GM12878 (cell line): ENCODE data around the gene SSBP2. TPM values are rescaled to one million over a fixed set of nuclear protein-coding genes. Genes with fewer than 3 reads are reported as not detected.

ENCODE experiments used
- ATAC-seq: fragments of 200-7000 bp; cut with Tn5 transposase; 3 replicates; pipeline ENCODE4 v1.9.1; 2020; ENCODE audit warnings: mild to moderate bottlenecking, moderate library complexity
- BruUV-seq: library from RNA; stranded (reverse); fragments of 400-500 nt; replicated peaks from 2 replicates; lab custom pipeline; 2021; lab: Mats Ljungman, UMichigan
- CTCF ChIA-PET: fragments of 300-600 bp; sonication (Branson Sonifier 250); formaldehyde crosslinking; extraction: SDS; loops from one replicate; lab custom pipeline; 2021; ENCODE audit warnings: inconsistent platforms; lab: Yijun Ruan, JAX
- POLR2A ChIA-PET: fragments of 350-600 bp; formaldehyde crosslinking; extraction: SDS; loops from one replicate; lab custom pipeline; 2021; ENCODE audit warnings: inconsistent platforms; lab: Charles Lee
- RAD21 ChIA-PET: fragments of 300-600 bp; sonication (Branson Sonifier 250); formaldehyde crosslinking; loops from one replicate; lab custom pipeline; 2023; ENCODE audit warnings: antibody characterized with exemption; ENCODE audit not compliant: unreplicated experiment; lab: Charles Lee
- SMC1A ChIA-PET: fragments of 300-600 bp; sonication (Branson Sonifier 250); formaldehyde crosslinking; loops from one replicate; lab custom pipeline; 2023; ENCODE audit not compliant: unreplicated experiment, uncharacterized antibody; lab: Charles Lee
- DNase-seq: peaks from one replicate; pipeline ENCODE4 v3.0.0-alpha.2; 2011; ENCODE audit warnings: low read depth, low spot score
- FAIRE-seq: peaks from 3 replicates; lab custom pipeline; 2011; peaks lifted over from hg19 to GRCh38; lab: Jason Lieb, UNC
- H2AFZ ChIP-seq: 2 replicates; pipeline ENCODE4 v1.6.0; 2011; ENCODE audit warnings: low read depth, low read length, control low read depth; ENCODE audit not compliant: control insufficient read depth
- H3K27ac ChIP-seq: 2 replicates; pipeline ENCODE4 v1.5.1; 2011; ENCODE audit warnings: control low read depth; ENCODE audit not compliant: control insufficient read depth, insufficient read depth
- H3K27me3 ChIP-seq, 2 experiments: replicated peaks in 1 of 2; 2 replicates each; pipeline versions ENCODE4 v1.6.0 to v1.6.1; 2011; ENCODE audit warnings: low read length in 1 of 2; ENCODE audit not compliant: control insufficient read depth in 2 of 2, insufficient read depth in 2 of 2
- H3K36me3 ChIP-seq, 2 experiments: 2 replicates each; pipeline ENCODE4 v1.5.1; 2011; ENCODE audit warnings: low read length in 1 of 2; ENCODE audit not compliant: control insufficient read depth in 2 of 2, insufficient read depth in 2 of 2
- H3K4me1 ChIP-seq: 2 replicates; pipeline ENCODE4 v1.6.1; 2011; ENCODE audit warnings: mild to moderate bottlenecking, low read length, moderate library complexity, mixed read lengths; ENCODE audit not compliant: control insufficient read depth, insufficient read depth
- H3K4me2 ChIP-seq: 2 replicates; pipeline ENCODE4 v1.6.0; 2011; ENCODE audit warnings: control low read depth; ENCODE audit not compliant: control insufficient read depth, insufficient read depth
- H3K4me3 ChIP-seq: fragments of 200-600 bp; sonication (generic); 2 replicates; pipeline ENCODE4 v1.5.1; 2016
- H3K79me2 ChIP-seq: 2 replicates; pipeline ENCODE4 v1.6.0; 2011; ENCODE audit warnings: low read length; ENCODE audit not compliant: control insufficient read depth, insufficient read depth
- H3K9ac ChIP-seq: 2 replicates; pipeline ENCODE4 v1.8.0; 2011; ENCODE audit warnings: low read length, control low read depth, mixed read lengths; ENCODE audit not compliant: control insufficient read depth, insufficient read depth
- H3K9me3 ChIP-seq: replicated peaks from 3 replicates; pipeline ENCODE4 v1.5.1; 2011; ENCODE audit warnings: mild to moderate bottlenecking, low read length; ENCODE audit not compliant: control insufficient read depth, insufficient read depth
- H4K20me1 ChIP-seq: 2 replicates; pipeline ENCODE4 v1.6.0; 2011; ENCODE audit not compliant: control insufficient read depth, insufficient read depth
- BCL11A ChIP-seq: IDR thresholded peaks from 2 replicates; pipeline ENCODE4 v1.6.1; 2011; ENCODE audit warnings: low read depth, low read length
- BCLAF1 ChIP-seq: fragments of 450-650 bp; IDR thresholded peaks from 2 replicates; pipeline ENCODE4 v1.6.1; 2017; ENCODE audit warnings: antibody characterized with exemption, mild to moderate bottlenecking, moderate library complexity
- CHD1 ChIP-seq: IDR thresholded peaks from 2 replicates; pipeline ENCODE4 v1.6.1; 2012; ENCODE audit warnings: low read depth, low read length, improper control_type of control experiment
- CHD2 ChIP-seq: IDR thresholded peaks from 2 replicates; pipeline ENCODE4 v1.6.1; 2011; ENCODE audit warnings: low read depth, low read length, improper control_type of control experiment, borderline replicate concordance
- EED ChIP-seq: sonication (generic); IDR thresholded peaks from 2 replicates; pipeline ENCODE4 v1.6.1; 2016; ENCODE audit warnings: antibody characterized with exemption, low read depth
- KDM1A ChIP-seq: fragments of 200-600 bp; sonication (generic); IDR thresholded peaks from 2 replicates; pipeline ENCODE4 v1.6.1; 2016; ENCODE audit warnings: borderline replicate concordance
- MYC ChIP-seq: IDR thresholded peaks from 2 replicates; pipeline ENCODE4 v1.6.1; 2011; ENCODE audit warnings: mild to moderate bottlenecking, low read length, moderate library complexity, inconsistent platforms; ENCODE audit not compliant: insufficient read depth, insufficient replicate concordance, insufficient read length, severe bottlenecking
- PAX5 ChIP-seq: IDR thresholded peaks from 2 replicates; pipeline ENCODE4 v1.6.1; 2011; ENCODE audit warnings: low read depth, low read length, borderline replicate concordance
- WGBS: methylation state at CpG from one replicate; pipeline ENCODE4 v1.1.6; 2016; ENCODE audit warnings: low lambda C conversion rate; ENCODE audit not compliant: insufficient replicate concordance, insufficient coverage; ENCODE audit errors: missing lambda C conversion rate; 5-methylcytosine and 5-hydroxymethylcytosine counted together
- in situ Hi-C: fragments of 300-500 bp; cut with MboI; formaldehyde crosslinking; loops from 9 replicates; pipeline ENCODE4 v1.14.3; 2018; ENCODE audit warnings: mixed read lengths
- intact Hi-C: fragments of 100-400 bp; cut with micrococcal nuclease; formaldehyde crosslinking; loops from one replicate; pipeline ENCODE4 v1.14.2; 2022; ENCODE audit not compliant: unreplicated experiment
- polyA plus RNA-seq, 11 experiments: library from polyadenylated mRNA; depleted of rRNA in 4 of 11; unstranded in 6 of 11; stranded (reverse) in 5 of 11; fragments of >200 nt; fragmentation: Nextera tagmentation in 4 of 11; fragmentation: Illumina TruSeq in 1 of 11; extraction: Ambion mirVana in 4 of 11; extraction: Trizol in 1 of 11; gene quantifications; 1 replicate in 1 of 11; 2 replicates in 10 of 11; pipeline versions ENCODE4 v1.2.1 to v1.2.3, GENCODE V29; 2011 to 2016; ENCODE audit warnings: inconsistent platforms in 2 of 11, missing spikeins in 2 of 11, low read depth in 1 of 11
- total RNA-seq, 4 experiments: library from RNA; depleted of rRNA in 3 of 4; stranded (reverse); fragments of >200 nt in 3 of 4; fragmentation: Illumina TruSeq in 1 of 4; extraction: Trizol in 1 of 4; gene quantifications; 2 replicates each; pipeline versions ENCODE4 v1.2.1 to v1.2.3, GENCODE V29; 2013 to 2021

Gene SSBP2
- total and polyA plus RNA-seq, 10 of the 15 experiments (the other 5 are each of a cell fraction or from before 2014, with no cell fraction given) = 52.2 to 132 (median 110) TPM

DNA sequence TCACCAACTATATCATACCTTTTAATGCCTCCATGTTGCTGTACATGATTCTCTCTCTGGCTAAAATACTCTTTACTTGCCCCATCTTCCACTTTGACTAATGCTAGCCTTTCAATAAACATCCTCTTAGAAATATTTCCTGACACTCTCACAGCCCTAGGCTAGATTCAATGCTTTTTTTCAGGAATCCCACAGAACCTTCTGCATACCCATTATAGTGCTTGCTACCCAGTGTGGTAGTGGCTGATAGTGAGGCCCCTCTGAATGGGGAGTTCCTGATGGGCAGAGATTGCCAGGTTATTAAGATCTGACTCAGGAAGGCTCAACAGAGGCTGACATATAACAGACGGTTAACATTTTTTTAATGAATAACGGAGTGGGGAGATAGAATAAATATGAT is 11.6 kb downstream of the SSBP2 start:
- H3K79me2 ChIP-seq = peaks cover 86% of the 10 kb centered on the region
- no peak overlapping the region for H3K27ac ChIP-seq
- peak; percentile 24; the same call in 1 of the 3 replicates for ATAC-seq
- H3K4me2 ChIP-seq = no peak overlapping the region
- H4K20me1 ChIP-seq = no peaks in the 10 kb centered on the region
- intact Hi-C loops = no loop called here
- ChIA-PET SMC1A (interaction anchor here (1.7 kb wide), 1 partner anchor 15 kb away, joined by 8 read pairs; no protein-coding TSS in a partner anchor), POLR2A (interaction anchor here (1.6 kb wide), 1 partner anchor 10 kb away, joined by 3 read pairs; no protein-coding TSS in a partner anchor), RAD21 (no interaction called here), CTCF (no interaction called here)
- no peak for TF ChIP-seq MYC
- TF ChIP-seq EED = no peak
- no peak for TF ChIP-seq PAX5
- TF ChIP-seq KDM1A = no peak
- no peak for TF ChIP-seq CHD1
- no peak for TF ChIP-seq CHD2
- no peak for TF ChIP-seq BCL11A
- no peak for TF ChIP-seq BCLAF1
- 100% methylated on average over 2 of the region's 2 CpGs for WGBS
- H3K36me3 ChIP-seq = peaks cover 2% of the 10 kb centered on the region in 2 experiments; a peak in 1 of 4 replicates
- H3K9ac ChIP-seq = no peak overlapping the region
- in situ Hi-C loops = no loop called here
- DNase-seq = no peak
- no peaks in the 10 kb centered on the region for H3K27me3 ChIP-seq
- BruUV-seq = no TSS peak
- FAIRE-seq = no peak
- H3K9me3 ChIP-seq = peaks cover 7% of the 10 kb centered on the region; the same call in 2 of the 3 replicates
- no peak overlapping the region for H3K4me3 ChIP-seq
- no peaks in the 10 kb centered on the region for H3K4me1 ChIP-seq
- H2AFZ ChIP-seq = no peak overlapping the region
